Neuronal stem cell (in vitro differentiated cells): ENCODE measurements around the gene CA12.
A peak's percentile ranks its signal among the peaks of the same experiment; 100 is the strongest.

Experiments
- DNase-seq: peaks from one replicate; pipeline ENCODE4 v3.0.0-alpha.2; 2013; ENCODE audit warnings: low spot score
- H2AFZ ChIP-seq: one replicate; pipeline ENCODE4 v1.6.1; 2013; ENCODE audit warnings: mild to moderate bottlenecking, low read length, inconsistent platforms
- H2AK5ac ChIP-seq: 2 replicates; pipeline ENCODE4 v1.6.1; 2013; ENCODE audit warnings: low read depth, mild to moderate bottlenecking, inconsistent platforms, low read length, moderate library complexity, mixed read lengths
- H2BK120ac ChIP-seq: 2 replicates; pipeline ENCODE4 v1.6.1; 2013; ENCODE audit warnings: low read depth, mild to moderate bottlenecking, inconsistent platforms, low read length, moderate library complexity, mixed read lengths
- H2BK12ac ChIP-seq: one replicate; pipeline ENCODE4 v1.6.1; 2013; ENCODE audit warnings: low read length, inconsistent platforms
- H2BK15ac ChIP-seq: 2 replicates; pipeline ENCODE4 v1.6.1; 2013; ENCODE audit warnings: mild to moderate bottlenecking, low read length, inconsistent platforms, mixed read lengths
- H2BK5ac ChIP-seq: one replicate; pipeline ENCODE4 v1.6.1; 2013; ENCODE audit warnings: inconsistent platforms, mild to moderate bottlenecking, low read length, moderate library complexity
- H3K14ac ChIP-seq: one replicate; pipeline ENCODE4 v1.6.1; 2013; ENCODE audit warnings: low read length, inconsistent platforms
- H3K18ac ChIP-seq: 2 replicates; pipeline ENCODE4 v1.6.1; 2013; ENCODE audit warnings: low read length, inconsistent platforms
- H3K23ac ChIP-seq: 2 replicates; pipeline ENCODE4 v1.6.1; 2013; ENCODE audit warnings: low read depth, mild to moderate bottlenecking, mixed read lengths, low read length, inconsistent platforms; ENCODE audit not compliant: poor library complexity
- H3K27ac ChIP-seq: replicated peaks from 3 replicates; pipeline ENCODE4 v1.5.1; 2013; ENCODE audit warnings: low read length, inconsistent platforms
- H3K27me3 ChIP-seq, 3 experiments: 2 replicates each; pipeline ENCODE4 v1.6.1; 2013; ENCODE audit warnings: low read length in 3 of 3, mild to moderate bottlenecking in 2 of 3, inconsistent platforms in 1 of 3, low read depth in 1 of 3, mixed read lengths in 1 of 3, moderate library complexity in 1 of 3; ENCODE audit not compliant: control insufficient read depth in 3 of 3, insufficient read depth in 3 of 3
- H3K36me3 ChIP-seq, 2 donors: replicated peaks in 1 of 2; 2 replicates each; pipeline ENCODE4 v1.6.1; 2013; ENCODE audit warnings: low read length in 2 of 2; ENCODE audit not compliant: control insufficient read depth in 2 of 2, insufficient read depth in 2 of 2
- H3K4ac ChIP-seq: 2 replicates; pipeline ENCODE4 v1.6.1; 2013; ENCODE audit warnings: inconsistent platforms, mild to moderate bottlenecking, low read length, moderate library complexity
- H3K4me1 ChIP-seq, 2 donors: 1 replicate in 1 of 2; 2 replicates in 1 of 2; pipeline ENCODE4 v1.6.1; 2013; ENCODE audit warnings: low read length in 2 of 2, low read depth in 1 of 2; ENCODE audit not compliant: control insufficient read depth in 2 of 2, insufficient read depth in 1 of 2
- H3K4me2 ChIP-seq: one replicate; pipeline ENCODE4 v1.6.1; 2013; ENCODE audit warnings: mild to moderate bottlenecking, low read length, inconsistent platforms; ENCODE audit not compliant: insufficient read depth, poor library complexity, severe bottlenecking
- H3K4me3 ChIP-seq, 2 donors: 2 replicates each; pipeline ENCODE4 v1.5.1; 2013; ENCODE audit warnings: low read length in 2 of 2, mild to moderate bottlenecking in 2 of 2, inconsistent platforms in 1 of 2, moderate library complexity in 1 of 2
- H3K79me1 ChIP-seq: one replicate; pipeline ENCODE4 v1.6.1; 2013; ENCODE audit warnings: low read depth, mild to moderate bottlenecking, inconsistent platforms, low read length, moderate library complexity
- H3K9ac ChIP-seq: one replicate; pipeline ENCODE4 v1.6.1; 2013; ENCODE audit warnings: mild to moderate bottlenecking, low read depth, low read length, inconsistent platforms; ENCODE audit not compliant: poor library complexity
- H3K9me3 ChIP-seq, 2 donors: replicated peaks in 1 of 2; 2 replicates each; pipeline versions ENCODE3 to v1.6.1; 2013; ENCODE audit warnings: low read length in 2 of 2, mild to moderate bottlenecking in 2 of 2, inconsistent platforms in 1 of 2, low read depth in 1 of 2, mixed read lengths in 1 of 2, moderate library complexity in 1 of 2; ENCODE audit not compliant: control insufficient read depth in 2 of 2, insufficient read depth in 1 of 2
- H4K8ac ChIP-seq: one replicate; pipeline ENCODE4 v1.6.1; 2013; ENCODE audit warnings: low read depth, mild to moderate bottlenecking, inconsistent platforms, low read length, moderate library complexity
- H4K91ac ChIP-seq: one replicate; pipeline ENCODE4 v1.6.1; 2013; ENCODE audit warnings: low read length, low read depth, mild to moderate bottlenecking, inconsistent platforms; ENCODE audit not compliant: poor library complexity
- WGBS, 2 donors: extraction: QIAGEN DNeasy Blood & Tissue Kit; methylation state at CpG; one replicate each; pipeline ENCODE4 v1.1.7; 2013; ENCODE audit warnings: missing lambda C conversion rate in 2 of 2, mixed read lengths in 1 of 2; ENCODE audit not compliant: insufficient read length in 2 of 2, insufficient replicate concordance in 1 of 2; ENCODE audit errors: extremely low coverage in 2 of 2; 5-methylcytosine and 5-hydroxymethylcytosine counted together

Gene CA12

GRCh38 chr15:63425426-63425985 lies 43.9 kb upstream of the CA12 start:
- no peak overlapping the region for H3K14ac ChIP-seq
- no peaks in the 10 kb centered on the region for H3K27me3 ChIP-seq
- no peak overlapping the region for H2BK15ac ChIP-seq
- H3K9me3 ChIP-seq, result peaks cover 3 to 12% of the 10 kb centered on the region in 2 donors
- no peak for DNase-seq
- no peaks in the 10 kb centered on the region for H3K36me3 ChIP-seq
- H2BK5ac ChIP-seq, result no peak overlapping the region
- H4K91ac ChIP-seq, result no peak overlapping the region
- H3K4ac ChIP-seq, result no peak overlapping the region
- no peak overlapping the region for H3K9ac ChIP-seq
- no peaks in the 10 kb centered on the region for H3K4me1 ChIP-seq
- H2AFZ ChIP-seq, result no peak overlapping the region
- no peak overlapping the region for H2AK5ac ChIP-seq
- no peaks in the 10 kb centered on the region for H3K79me1 ChIP-seq
- no peak overlapping the region for H3K4me2 ChIP-seq
- no peak overlapping the region for H3K27ac ChIP-seq
- no peak overlapping the region for H3K18ac ChIP-seq
- WGBS, 2 donors, result no CpG with 5 or more reads among the region's 2 CpGs
- H3K23ac ChIP-seq, result no peak overlapping the region
- H4K8ac ChIP-seq, result no peak overlapping the region
- H2BK12ac ChIP-seq, result no peak overlapping the region
- no peak overlapping the region for H2BK120ac ChIP-seq
- no peak overlapping the region for H3K4me3 ChIP-seq

- Histone ChIP-seq H2BK120ac (no peak overlapping the region), H3K9me3 (peaks cover 2 to 12% of the 10 kb centered on the region in 2 donors), H2BK15ac (no peak overlapping the region), H3K4me1 (no peaks in the 10 kb centered on the region), H3K4me2 (no peak overlapping the region), H2AFZ (no peak overlapping the region), H3K27me3 (peaks cover 0 to 5% (median 0%) of the 10 kb centered on the region in 3 experiments), H2AK5ac (no peak overlapping the region), H3K79me1 (no peaks in the 10 kb centered on the region), H3K18ac (no peak overlapping the region), H4K91ac (no peak overlapping the region), H3K27ac (no peak overlapping the region), H3K4ac (no peak overlapping the region), H3K9ac (no peak overlapping the region), H4K8ac (no peak overlapping the region), H2BK12ac (no peak overlapping the region), H3K14ac (no peak overlapping the region), H2BK5ac (no peak overlapping the region), H3K23ac (no peak overlapping the region), H3K36me3 (no peaks in the 10 kb centered on the region), H3K4me3 (no peak overlapping the region)
- no peak for DNase-seq
- 100% methylated on average over 1 of the region's 10 CpGs; no CpG with 5 or more reads in 1 of the 2 donors for WGBS, 2 donors
Measured at GRCh38 chr15:63422891-63423590, 41.4 kb upstream of the CA12 start.

GRCh38 chr15:63421433-63421832 lies 39.8 kb upstream of the CA12 start:
- H3K4ac ChIP-seq, result no peak overlapping the region
- H3K27me3 ChIP-seq, result peaks cover 0 to 5% (median 0%) of the 10 kb centered on the region in 3 experiments
- no peak overlapping the region for H2AFZ ChIP-seq
- no peak overlapping the region for H2BK5ac ChIP-seq
- no CpG with 5 or more reads among the region's 3 CpGs for WGBS, 2 donors
- H3K14ac ChIP-seq, result no peak overlapping the region
- H3K4me2 ChIP-seq, result no peak overlapping the region
- no peak overlapping the region for H3K4me3 ChIP-seq
- no peaks in the 10 kb centered on the region for H3K79me1 ChIP-seq
- H3K27ac ChIP-seq, result no peak overlapping the region
- no peak overlapping the region for H2BK120ac ChIP-seq
- H3K9me3 ChIP-seq, result peaks cover 2 to 12% of the 10 kb centered on the region in 2 donors
- H2BK15ac ChIP-seq, result no peak overlapping the region
- H3K9ac ChIP-seq, result no peak overlapping the region
- no peak for DNase-seq
- no peak overlapping the region for H3K23ac ChIP-seq
- no peaks in the 10 kb centered on the region for H3K36me3 ChIP-seq
- no peak overlapping the region for H4K8ac ChIP-seq
- no peak overlapping the region for H2BK12ac ChIP-seq
- no peak overlapping the region for H4K91ac ChIP-seq
- H3K4me1 ChIP-seq, result no peaks in the 10 kb centered on the region
- H3K18ac ChIP-seq, result no peak overlapping the region
- no peak overlapping the region for H2AK5ac ChIP-seq

GRCh38 chr15:63420333-63420747 lies 38.7 kb upstream of the CA12 start:
- Histone ChIP-seq H3K4me2 (no peak overlapping the region), H3K79me1 (no peaks in the 10 kb centered on the region), H2AFZ (peak overlapping the region; percentile 36), H3K4me3 (no peak overlapping the region), H2BK120ac (no peak overlapping the region), H3K9ac (no peak overlapping the region), H3K14ac (no peak overlapping the region), H2BK5ac (no peak overlapping the region), H3K18ac (no peak overlapping the region), H3K27ac (no peak overlapping the region), H3K36me3 (no peaks in the 10 kb centered on the region), H3K23ac (no peak overlapping the region), H2BK15ac (no peak overlapping the region), H3K9me3 (peaks cover 0 to under 1% of the 10 kb centered on the region in 2 donors), H2AK5ac (no peak overlapping the region), H4K8ac (no peak overlapping the region), H2BK12ac (no peak overlapping the region), H3K4ac (no peak overlapping the region), H4K91ac (no peak overlapping the region), H3K27me3 (peaks cover 0 to 5% (median 0%) of the 10 kb centered on the region in 3 experiments), H3K4me1 (no peaks in the 10 kb centered on the region)
- no peak for DNase-seq
- no CpG with 5 or more reads among the region's 5 CpGs for WGBS, 2 donors
